OCI-LY7 (cell line): ENCODE measurements around the gene TLR3. TPM values are rescaled to one million over a fixed set of nuclear protein-coding genes. Genes with fewer than 3 reads are reported as not detected.

ENCODE experiments used
- BruUV-seq: library from RNA; stranded (reverse); fragments of 400-500 nt; replicated peaks from 2 replicates; lab custom pipeline; 2021; lab: Mats Ljungman, UMichigan
- CTCF ChIA-PET: fragments of 300-600 bp; sonication (Branson Sonifier 250); formaldehyde crosslinking; loops from one replicate; lab custom pipeline; 2022; ENCODE audit warnings: antibody characterized with exemption; ENCODE audit not compliant: unreplicated experiment; lab: Charles Lee
- POLR2A ChIA-PET: fragments of 300-600 bp; sonication (Branson Sonifier 250); formaldehyde crosslinking; loops from one replicate; lab custom pipeline; 2022; ENCODE audit warnings: antibody characterized with exemption; lab: Charles Lee
- DNase-seq: peaks from one replicate; pipeline ENCODE4 v3.0.0-alpha.2; 2015; ENCODE audit warnings: low spot score
- H2AFZ ChIP-seq: fragments of 200-600 bp; sonication (generic), shearing (Covaris generic); 2 replicates; pipeline ENCODE4 v1.6.1; 2014; ENCODE audit warnings: mild to moderate bottlenecking, antibody characterized with exemption, low read length, moderate library complexity
- H3K27ac ChIP-seq: fragments of 200-600 bp; sonication (generic); 2 replicates; pipeline ENCODE4 v1.5.1; 2014; ENCODE audit warnings: mixed run types, low read depth, mild to moderate bottlenecking, moderate library complexity, low read length, inconsistent platforms; ENCODE audit not compliant: poor library complexity, severe bottlenecking
- H3K36me3 ChIP-seq: fragments of 200-600 bp; sonication (generic); 2 replicates; pipeline ENCODE4 v1.6.1; 2014; ENCODE audit warnings: mild to moderate bottlenecking, antibody characterized with exemption, low read length, moderate library complexity, mixed read lengths; ENCODE audit not compliant: insufficient read depth
- H3K4me1 ChIP-seq: fragments of 200-600 bp; sonication (generic); 2 replicates; pipeline ENCODE4 v1.5.1; 2014; ENCODE audit warnings: mild to moderate bottlenecking, low read length; ENCODE audit not compliant: insufficient read depth, poor library complexity, severe bottlenecking
- H3K4me2 ChIP-seq: fragments of 200-600 bp; sonication (generic); 2 replicates; pipeline ENCODE4 v1.6.1; 2014; ENCODE audit warnings: mild to moderate bottlenecking, low read length
- H3K4me3 ChIP-seq: fragments of 200-600 bp; sonication (generic); 2 replicates; pipeline ENCODE4 v1.5.1; 2014; ENCODE audit warnings: mild to moderate bottlenecking, low read depth, low read length; ENCODE audit not compliant: poor library complexity, severe bottlenecking
- H3K79me2 ChIP-seq: fragments of 200-600 bp; sonication (generic); 2 replicates; pipeline ENCODE4 v1.6.1; 2016; ENCODE audit warnings: low read depth, mild to moderate bottlenecking, low read length, moderate library complexity, mixed read lengths; ENCODE audit not compliant: insufficient read depth
- H3K9me2 ChIP-seq: fragments of 200-600 bp; sonication (generic); 2 replicates; pipeline ENCODE4 v1.6.1; 2016; ENCODE audit warnings: mild to moderate bottlenecking, low read length, mixed read lengths; ENCODE audit not compliant: insufficient read depth
- H3K9me3 ChIP-seq: fragments of 200-600 bp; sonication (generic); 2 replicates; pipeline ENCODE4 v1.6.1; 2014; ENCODE audit warnings: mild to moderate bottlenecking, mixed run types, low read length, mixed read lengths
- H4K20me1 ChIP-seq: fragments of 200-600 bp; sonication (generic); 2 replicates; pipeline ENCODE4 v1.6.1; 2014; ENCODE audit warnings: mild to moderate bottlenecking, antibody characterized with exemption, low read length, moderate library complexity, mixed read lengths; ENCODE audit not compliant: insufficient read depth
- CTCF ChIP-seq: fragments of 200-600 bp; sonication (generic); conservative IDR thresholded peaks from 2 replicates; pipeline ENCODE4 v1.5.1; 2014; ENCODE audit warnings: mild to moderate bottlenecking, antibody characterized with exemption, low read length, moderate library complexity, mixed read lengths
- EZH2phosphoT487 ChIP-seq: fragments of 200-600 bp; sonication (generic); IDR thresholded peaks from 2 replicates; pipeline ENCODE4 v1.6.1; 2018; ENCODE audit warnings: low read depth, borderline replicate concordance, mild to moderate bottlenecking, mixed run types, antibody characterized with exemption, low read length, moderate library complexity, mixed read lengths
- intact Hi-C: fragments of 100-400 bp; cut with micrococcal nuclease; formaldehyde crosslinking; loops from one replicate; pipeline ENCODE4 v1.10.0; 2022; ENCODE audit not compliant: unreplicated experiment
- total RNA-seq, 2 experiments: library from RNA; depleted of rRNA in 1 of 2; stranded (reverse); fragments of >200 nt in 1 of 2; shearing (Covaris generic) in 1 of 2; gene quantifications; 2 replicates each; pipeline ENCODE4 v1.2.3, GENCODE V29; 2014 to 2022

Gene TLR3
- total RNA-seq, 2 experiments from 2014 or later = 0.38 to 0.53 TPM

GRCh38 chr4:186029571-186030398 is 39.2 kb upstream of the TLR3 start:
- Histone ChIP-seq H3K79me2 (no peaks in the 10 kb centered on the region), H4K20me1 (no peaks in the 10 kb centered on the region), H3K4me1 (no peaks in the 10 kb centered on the region), H3K4me2 (no peak overlapping the region), H3K27ac (no peak overlapping the region), H2AFZ (no peak overlapping the region), H3K4me3 (no peak overlapping the region), H3K36me3 (no peaks in the 10 kb centered on the region), H3K9me3 (no peaks in the 10 kb centered on the region), H3K9me2 (no peaks in the 10 kb centered on the region)
- TF ChIP-seq CTCF (no peak), EZH2phosphoT487 (no peak)
- no TSS peak for BruUV-seq
- no peak for DNase-seq
- ChIA-PET CTCF (no interaction called here), POLR2A (no interaction called here)
- intact Hi-C loops = loop anchor here (10.0 kb wide), 1 partner anchor 985 kb away; no protein-coding TSS in a partner anchor

GRCh38 chr4:186030399-186030775 is 38.6 kb upstream of the TLR3 start:
- TF ChIP-seq CTCF (no peak), EZH2phosphoT487 (no peak)
- CTCF ChIA-PET = no interaction called here
- no peaks in the 10 kb centered on the region for H4K20me1 ChIP-seq
- H3K4me2 ChIP-seq = no peak overlapping the region
- H3K27ac ChIP-seq = no peak overlapping the region
- H3K79me2 ChIP-seq = no peaks in the 10 kb centered on the region
- no peaks in the 10 kb centered on the region for H3K4me1 ChIP-seq
- no peak overlapping the region for H2AFZ ChIP-seq
- H3K4me3 ChIP-seq = no peak overlapping the region
- H3K9me3 ChIP-seq = no peaks in the 10 kb centered on the region
- intact Hi-C loops = loop anchor here (10.0 kb wide), 1 partner anchor 986 kb away; no protein-coding TSS in a partner anchor
- no TSS peak for BruUV-seq
- POLR2A ChIA-PET = no interaction called here
- no peaks in the 10 kb centered on the region for H3K36me3 ChIP-seq
- H3K9me2 ChIP-seq = no peaks in the 10 kb centered on the region
- DNase-seq = no peak

GRCh38 chr4:186030795-186031194 is 38.2 kb upstream of the TLR3 start:
- no peaks in the 10 kb centered on the region for H3K4me1 ChIP-seq
- CTCF ChIA-PET = no interaction called here

More at GRCh38 chr4:186030795-186031194, 38.2 kb upstream of the TLR3 start:
- Histone ChIP-seq H3K36me3 (no peaks in the 10 kb centered on the region), H3K27ac (no peak overlapping the region), H3K9me2 (no peaks in the 10 kb centered on the region), H2AFZ (no peak overlapping the region), H3K79me2 (no peaks in the 10 kb centered on the region), H3K9me3 (no peaks in the 10 kb centered on the region), H3K4me3 (no peak overlapping the region), H4K20me1 (no peaks in the 10 kb centered on the region), H3K4me2 (no peak overlapping the region)
- POLR2A ChIA-PET = no interaction called here
- no peak for DNase-seq
- TF ChIP-seq CTCF (no peak), EZH2phosphoT487 (no peak)
- intact Hi-C loops = loop anchor here (10.0 kb wide), 1 partner anchor 986 kb away; no protein-coding TSS in a partner anchor
- no TSS peak for BruUV-seq
